H9 (cell line): ENCODE results near the gene ARHGEF7. TPM values are rescaled to one million over a fixed set of nuclear protein-coding genes. Genes with fewer than 3 reads are reported as not detected.

Source experiments
- DNase-seq: peaks from one replicate; pipeline ENCODE4 v3.0.0-alpha.2; 2017
- H2AFZ ChIP-seq: one replicate; pipeline ENCODE4 v1.6.1; 2013; ENCODE audit warnings: mild to moderate bottlenecking, low read length, control low read depth, moderate library complexity
- H2AK5ac ChIP-seq: 2 replicates; pipeline ENCODE4 v1.6.1; 2013; ENCODE audit warnings: low read length, control low read depth, mixed read lengths; ENCODE audit not compliant: insufficient read length
- H2BK120ac ChIP-seq: one replicate; pipeline ENCODE4 v1.6.1; 2013; ENCODE audit warnings: low read depth, mild to moderate bottlenecking, low read length, control low read depth, inconsistent platforms; ENCODE audit not compliant: poor library complexity, severe bottlenecking
- H2BK12ac ChIP-seq: 2 replicates; pipeline ENCODE4 v1.6.1; 2013; ENCODE audit warnings: low read length, control low read depth, mixed read lengths, low read depth; ENCODE audit not compliant: insufficient read length
- H2BK15ac ChIP-seq: 2 replicates; pipeline ENCODE4 v1.6.1; 2013; ENCODE audit warnings: low read depth, low read length, control low read depth
- H2BK20ac ChIP-seq: one replicate; pipeline ENCODE4 v1.6.1; 2013; ENCODE audit warnings: low read depth, mild to moderate bottlenecking, low read length, control low read depth, inconsistent platforms; ENCODE audit not compliant: poor library complexity, severe bottlenecking
- H2BK5ac ChIP-seq: 2 replicates; pipeline ENCODE4 v1.6.1; 2013; ENCODE audit warnings: low read length, control low read depth, mixed read lengths; ENCODE audit not compliant: insufficient read length
- H3K14ac ChIP-seq: 2 replicates; pipeline ENCODE4 v1.6.1; 2013; ENCODE audit warnings: low read length, control low read depth; ENCODE audit not compliant: insufficient read depth
- H3K18ac ChIP-seq: 2 replicates; pipeline ENCODE4 v1.6.1; 2013; ENCODE audit warnings: low read depth, mild to moderate bottlenecking, mixed read lengths, low read length, control low read depth; ENCODE audit not compliant: insufficient read length
- H3K23ac ChIP-seq: 2 replicates; pipeline ENCODE4 v1.6.1; 2013; ENCODE audit warnings: low read length, control low read depth, mixed read lengths, low read depth; ENCODE audit not compliant: insufficient read length
- H3K23me2 ChIP-seq: 2 replicates; pipeline ENCODE4 v1.6.1; 2013; ENCODE audit warnings: low read depth, mild to moderate bottlenecking, mixed read lengths, low read length, control low read depth; ENCODE audit not compliant: insufficient read length, poor library complexity, severe bottlenecking
- H3K27ac ChIP-seq: 2 replicates; pipeline ENCODE4 v1.5.1; 2013; ENCODE audit warnings: low read length, control low read depth, mixed read lengths, low read depth; ENCODE audit not compliant: insufficient read length
- H3K27me3 ChIP-seq: 2 replicates; pipeline ENCODE4 v1.6.1; 2013; ENCODE audit warnings: low read length, control low read depth, inconsistent platforms; ENCODE audit not compliant: insufficient read depth
- H3K4ac ChIP-seq: 2 replicates; pipeline ENCODE4 v1.6.1; 2013; ENCODE audit warnings: low read depth, mild to moderate bottlenecking, control low read depth, inconsistent platforms, low read length, moderate library complexity
- H3K4me1 ChIP-seq: 2 replicates; pipeline ENCODE4 v1.6.1; 2013; ENCODE audit warnings: low read length, control low read depth, inconsistent platforms; ENCODE audit not compliant: insufficient read depth
- H3K4me2 ChIP-seq: 2 replicates; pipeline ENCODE4 v1.6.1; 2013; ENCODE audit warnings: low read length, control low read depth, mixed read lengths; ENCODE audit not compliant: insufficient read length, insufficient read depth
- H3K56ac ChIP-seq: 2 replicates; pipeline ENCODE4 v1.6.1; 2013; ENCODE audit warnings: low read depth, mild to moderate bottlenecking, mixed read lengths, low read length, control low read depth; ENCODE audit not compliant: insufficient read length
- H3K79me1 ChIP-seq: 2 replicates; pipeline ENCODE4 v1.6.1; 2013; ENCODE audit warnings: low read depth, mild to moderate bottlenecking, moderate library complexity, low read length, control low read depth, inconsistent platforms; ENCODE audit not compliant: insufficient read depth, poor library complexity, severe bottlenecking
- H3K79me2 ChIP-seq: 2 replicates; pipeline ENCODE4 v1.6.1; 2013; ENCODE audit warnings: low read length, control low read depth, inconsistent platforms; ENCODE audit not compliant: insufficient read depth
- H3K9ac ChIP-seq: 2 replicates; pipeline ENCODE4 v1.6.1; 2013; ENCODE audit warnings: low read length, control low read depth, mixed read lengths; ENCODE audit not compliant: insufficient read length; ENCODE audit errors: extremely low read depth
- H3K9me3 ChIP-seq: one replicate; pipeline ENCODE4 v1.6.1; 2013; ENCODE audit warnings: low read depth, low read length, inconsistent platforms; ENCODE audit not compliant: control insufficient read depth
- H3T11ph ChIP-seq: one replicate; pipeline ENCODE4 v1.6.1; 2013; ENCODE audit warnings: mild to moderate bottlenecking, low read length, control low read depth, inconsistent platforms
- H4K20me1 ChIP-seq: one replicate; pipeline ENCODE4 v1.6.1; 2013; ENCODE audit not compliant: control insufficient read depth, insufficient read length, insufficient read depth
- H4K5ac ChIP-seq: 2 replicates; pipeline ENCODE4 v1.6.1; 2013; ENCODE audit warnings: low read depth, mild to moderate bottlenecking, mixed read lengths, low read length, control low read depth; ENCODE audit not compliant: insufficient read length
- H4K8ac ChIP-seq: replicated peaks from 2 replicates; pipeline ENCODE4 v1.6.1; 2013; ENCODE audit warnings: low read length, control low read depth, mixed read lengths, low read depth; ENCODE audit not compliant: insufficient read length
- H4K91ac ChIP-seq: 2 replicates; pipeline ENCODE4 v1.6.1; 2013; ENCODE audit warnings: low read depth, mild to moderate bottlenecking, moderate library complexity, mixed read lengths, low read length, control low read depth; ENCODE audit not compliant: insufficient read length
- H3K27ac Mint-ChIP-seq, 3 experiments: 2 replicates in 2 of 3; 3 replicates in 1 of 3; pipeline ENCODE4 v1.8.0; 2020 to 2021; ENCODE audit warnings: mixed read lengths in 3 of 3, mild to moderate bottlenecking in 1 of 3, moderate library complexity in 1 of 3
- H3K27me3 Mint-ChIP-seq: 2 replicates; pipeline ENCODE4 v1.8.0; 2021; ENCODE audit warnings: low read depth, mild to moderate bottlenecking, moderate library complexity, mixed read lengths
- H3K36me3 Mint-ChIP-seq, 3 experiments: 2 replicates in 2 of 3; 3 replicates in 1 of 3; pipeline ENCODE4 v1.8.0; 2020 to 2021; ENCODE audit warnings: low read depth in 3 of 3, mixed read lengths in 3 of 3; ENCODE audit not compliant: insufficient read depth in 1 of 3
- H3K4me1 Mint-ChIP-seq, 2 experiments: 2 replicates each; pipeline ENCODE4 v1.8.0; 2020; ENCODE audit warnings: mixed read lengths in 2 of 2
- H3K4me3 Mint-ChIP-seq, 2 experiments: 2 replicates in 1 of 2; 3 replicates in 1 of 2; pipeline ENCODE4 v1.8.0; 2020 to 2021; ENCODE audit warnings: mild to moderate bottlenecking in 2 of 2, mixed read lengths in 2 of 2, moderate library complexity in 1 of 2
- H3K9me3 Mint-ChIP-seq, 2 experiments: 2 replicates in 1 of 2; 3 replicates in 1 of 2; pipeline ENCODE4 v1.8.0; 2020; ENCODE audit warnings: mild to moderate bottlenecking in 2 of 2, mixed read lengths in 2 of 2, moderate library complexity in 1 of 2
- WGBS: extraction: QIAGEN DNeasy Blood & Tissue Kit; methylation state at CpG from one replicate; pipeline ENCODE4 v1.1.7; 2013; ENCODE audit warnings: missing lambda C conversion rate, low lambda C conversion rate, mixed read lengths; ENCODE audit not compliant: insufficient read length; ENCODE audit errors: extremely low coverage; 5-methylcytosine and 5-hydroxymethylcytosine counted together
- total RNA-seq: library from RNA; stranded (reverse); gene quantifications from 2 replicates; pipeline ENCODE4 v1.2.1, GENCODE V29; 2021
- TF ChIP-seq, protein P1 (sequence below): fragments of 200-600 bp; sonication (generic); conservative IDR thresholded peaks from 3 replicates; pipeline ENCODE4 v1.8.0; 2021; ENCODE audit warnings: antibody characterized with exemption, mild to moderate bottlenecking

Gene ARHGEF7
- total RNA-seq, 1 experiment from 2014 or later: 51.9 TPM

GRCh38 chr13:111342721-111343120 lies 227.6 kb downstream of the ARHGEF7 start:
- H2AFZ ChIP-seq: no peak overlapping the region
- no peaks in the 10 kb centered on the region for H3K23me2 ChIP-seq
- TF ChIP-seq, protein P1, sequence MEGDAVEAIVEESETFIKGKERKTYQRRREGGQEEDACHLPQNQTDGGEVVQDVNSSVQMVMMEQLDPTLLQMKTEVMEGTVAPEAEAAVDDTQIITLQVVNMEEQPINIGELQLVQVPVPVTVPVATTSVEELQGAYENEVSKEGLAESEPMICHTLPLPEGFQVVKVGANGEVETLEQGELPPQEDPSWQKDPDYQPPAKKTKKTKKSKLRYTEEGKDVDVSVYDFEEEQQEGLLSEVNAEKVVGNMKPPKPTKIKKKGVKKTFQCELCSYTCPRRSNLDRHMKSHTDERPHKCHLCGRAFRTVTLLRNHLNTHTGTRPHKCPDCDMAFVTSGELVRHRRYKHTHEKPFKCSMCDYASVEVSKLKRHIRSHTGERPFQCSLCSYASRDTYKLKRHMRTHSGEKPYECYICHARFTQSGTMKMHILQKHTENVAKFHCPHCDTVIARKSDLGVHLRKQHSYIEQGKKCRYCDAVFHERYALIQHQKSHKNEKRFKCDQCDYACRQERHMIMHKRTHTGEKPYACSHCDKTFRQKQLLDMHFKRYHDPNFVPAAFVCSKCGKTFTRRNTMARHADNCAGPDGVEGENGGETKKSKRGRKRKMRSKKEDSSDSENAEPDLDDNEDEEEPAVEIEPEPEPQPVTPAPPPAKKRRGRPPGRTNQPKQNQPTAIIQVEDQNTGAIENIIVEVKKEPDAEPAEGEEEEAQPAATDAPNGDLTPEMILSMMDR: no peak
- H3K9me3 Mint-ChIP-seq: no peaks in the 10 kb centered on the region
- H3K56ac ChIP-seq: no peak overlapping the region
- no peak overlapping the region for H3K14ac ChIP-seq
- peak; percentile 12 for DNase-seq
- H3K79me1 ChIP-seq: no peaks in the 10 kb centered on the region
- no peaks in the 10 kb centered on the region for H3K79me2 ChIP-seq
- H3K4me2 ChIP-seq: no peak overlapping the region
- no peak overlapping the region for H4K8ac ChIP-seq
- no peak overlapping the region for H2BK120ac ChIP-seq
- H3K9me3 ChIP-seq: no peaks in the 10 kb centered on the region
- no peak overlapping the region for H2BK5ac ChIP-seq
- no peak overlapping the region for H3T11ph ChIP-seq
- WGBS: no CpG with 5 or more reads among the region's 9 CpGs
- H3K27ac ChIP-seq: no peak overlapping the region
- no peak overlapping the region for H4K91ac ChIP-seq
- H3K36me3 Mint-ChIP-seq: no peaks in the 10 kb centered on the region; a peak in 1 of 7 replicates
- no peak overlapping the region for H4K5ac ChIP-seq
- H3K27ac Mint-ChIP-seq: no peak overlapping the region
- H3K9ac ChIP-seq: no peak overlapping the region
- H4K20me1 ChIP-seq: no peaks in the 10 kb centered on the region
- H3K27me3 Mint-ChIP-seq: peaks cover 6% of the 10 kb centered on the region
- no peaks in the 10 kb centered on the region for H3K27me3 ChIP-seq
- H3K23ac ChIP-seq: no peak overlapping the region
- H3K18ac ChIP-seq: no peak overlapping the region
- H2BK20ac ChIP-seq: no peak overlapping the region
- H3K4me1 ChIP-seq: no peaks in the 10 kb centered on the region
- H2BK12ac ChIP-seq: no peak overlapping the region
- H3K4ac ChIP-seq: no peak overlapping the region
- H2BK15ac ChIP-seq: no peak overlapping the region
- peaks cover 4 to 5% of the 10 kb centered on the region in 2 experiments; a peak in 2 of 4 replicates for H3K4me1 Mint-ChIP-seq
- H2AK5ac ChIP-seq: no peak overlapping the region
- H3K4me3 Mint-ChIP-seq: no peak overlapping the region
